ENCODE measurements around the gene TLCD5. TPM values are rescaled to one million over a fixed set of nuclear protein-coding genes. Genes with fewer than 3 reads are reported as not detected.
A peak's percentile ranks its signal among the peaks of the same experiment; 100 is the strongest.

The TLCD5 gene
- polyA plus RNA-seq, 4 donors, result 9.9 to 16.3 (median 11.7) TPM

- no peak for DNase-seq (ENCODE audit: low read depth in 4 of 4, low spot score in 2 of 4)
These were observed 18.4 kb upstream of the TLCD5 start for GRCh38 chr11:120306519-120307242.

GRCh38 chr11:120307476-120307875 is 17.6 kb upstream of the TLCD5 start:
- no peak for DNase-seq (ENCODE audit: low read depth in 4 of 4, low spot score in 2 of 4)

GRCh38 chr11:120308081-120308480 is 17.0 kb upstream of the TLCD5 start:
- DNase-seq (ENCODE audit: low read depth in 4 of 4, low spot score in 2 of 4), result no peak

- DNase-seq (ENCODE audit: low read depth in 4 of 4, low spot score in 2 of 4), result no peak
These were observed 14.2 kb upstream of the TLCD5 start for GRCh38 chr11:120310870-120311269.

GRCh38 chr11:120314861-120315260 is 10.2 kb upstream of the TLCD5 start:
- DNase-seq (ENCODE audit: low read depth in 4 of 4, low spot score in 2 of 4), result no peak

- peak in 2 of 4 donors; percentile 38 to 49 for DNase-seq (ENCODE audit: low read depth in 4 of 4, low spot score in 2 of 4)
These were observed 8.0 kb upstream of the TLCD5 start for GRCh38 chr11:120316880-120317688.

- no peak for DNase-seq (ENCODE audit: low read depth in 4 of 4, low spot score in 2 of 4)
These were observed 7.2 kb upstream of the TLCD5 start for GRCh38 chr11:120317689-120318480.

- no peak for DNase-seq (ENCODE audit: low read depth in 4 of 4, low spot score in 2 of 4)
These were observed 6.2 kb upstream of the TLCD5 start for GRCh38 chr11:120318906-120319305.

- DNase-seq (ENCODE audit: low read depth in 4 of 4, low spot score in 2 of 4), result no peak
These were observed 1.1 kb downstream of the TLCD5 start for GRCh38 chr11:120326228-120326627.

- no peak for DNase-seq (ENCODE audit: low read depth in 4 of 4, low spot score in 2 of 4)
These were observed 1.8 kb downstream of the TLCD5 start for GRCh38 chr11:120326845-120327281.

GRCh38 chr11:120327311-120327710 is 2.2 kb downstream of the TLCD5 start:
- no peak for DNase-seq (ENCODE audit: low read depth in 4 of 4, low spot score in 2 of 4)

- DNase-seq (ENCODE audit: low read depth in 4 of 4, low spot score in 2 of 4), result no peak
These were observed 4.5 kb downstream of the TLCD5 start for GRCh38 chr11:120329556-120329955.

GRCh38 chr11:120330045-120330444 is 4.9 kb downstream of the TLCD5 start:
- no peak for DNase-seq (ENCODE audit: low read depth in 4 of 4, low spot score in 2 of 4)

- DNase-seq (ENCODE audit: low read depth in 4 of 4, low spot score in 2 of 4), result no peak
These were observed 6.3 kb downstream of the TLCD5 start for GRCh38 chr11:120331301-120331996.

- no peak for DNase-seq (ENCODE audit: low read depth in 4 of 4, low spot score in 2 of 4)
These were observed 8.0 kb downstream of the TLCD5 start for GRCh38 chr11:120332822-120333716.

- no peak for DNase-seq (ENCODE audit: low read depth in 4 of 4, low spot score in 2 of 4)
These were observed 8.7 kb downstream of the TLCD5 start for GRCh38 chr11:120333801-120334200.

GRCh38 chr11:120334332-120334731 is 9.2 kb downstream of the TLCD5 start:
- no peak for DNase-seq (ENCODE audit: low read depth in 4 of 4, low spot score in 2 of 4)

GRCh38 chr11:120334894-120335462 is 9.9 kb downstream of the TLCD5 start:
- DNase-seq (ENCODE audit: low read depth in 4 of 4, low spot score in 2 of 4), result peak in 2 of 4 donors; percentile 64 to 70

- no peak for DNase-seq (ENCODE audit: low read depth in 4 of 4, low spot score in 2 of 4)
These were observed 10.4 kb downstream of the TLCD5 start for GRCh38 chr11:120335556-120335907.
